CD14-positive monocyte (primary cell): ENCODE measurements around the gene STARD10. TPM values are rescaled to one million over a fixed set of nuclear protein-coding genes. Genes with fewer than 3 reads are reported as not detected.

Experiments used
- DNase-seq, 3 donors: peaks; one replicate each; pipeline ENCODE4 v3.0.0-alpha.2; 2011 to 2022
- H2AFZ ChIP-seq: 2 replicates; pipeline ENCODE4 v1.6.0; 2012; ENCODE audit warnings: mild to moderate bottlenecking, low read depth, low read length, inconsistent platforms; ENCODE audit not compliant: insufficient read depth, poor library complexity, severe bottlenecking
- H3K27ac ChIP-seq, 2 donors: 1 replicate in 1 of 2; 2 replicates in 1 of 2; pipeline ENCODE4 v1.5.1; 2012 to 2013; ENCODE audit warnings: low read length in 2 of 2, control low read depth in 1 of 2, inconsistent platforms in 1 of 2, low read depth in 1 of 2, mild to moderate bottlenecking in 1 of 2
- H3K27me3 ChIP-seq, 2 donors: one replicate each; pipeline versions ENCODE4 v1.6.0 to v1.6.1; 2011 to 2013; ENCODE audit warnings: low read length in 2 of 2; ENCODE audit not compliant: control insufficient read depth in 2 of 2, insufficient read depth in 2 of 2
- H3K36me3 ChIP-seq, 2 donors: replicated peaks in 1 of 2; 1 replicate in 1 of 2; 2 replicates in 1 of 2; pipeline versions ENCODE4 v1.5.1 to v1.6.1; 2012 to 2013; ENCODE audit warnings: low read length in 2 of 2, control low read depth in 1 of 2, inconsistent platforms in 1 of 2, mild to moderate bottlenecking in 1 of 2; ENCODE audit not compliant: insufficient read depth in 2 of 2, control insufficient read depth in 1 of 2
- H3K4me1 ChIP-seq, 2 donors: 1 replicate in 1 of 2; 2 replicates in 1 of 2; pipeline versions ENCODE4 v1.5.1 to v1.6.1; 2012 to 2013; ENCODE audit warnings: low read length in 2 of 2, control low read depth in 1 of 2, inconsistent platforms in 1 of 2, mild to moderate bottlenecking in 1 of 2, moderate library complexity in 1 of 2; ENCODE audit not compliant: insufficient read depth in 2 of 2, control insufficient read depth in 1 of 2
- H3K4me2 ChIP-seq: replicated peaks from 2 replicates; pipeline ENCODE3; 2012; ENCODE audit warnings: low read length, moderate library complexity, mild to moderate bottlenecking; ENCODE audit not compliant: poor library complexity, severe bottlenecking; ENCODE audit errors: extremely low read depth
- H3K4me3 ChIP-seq, 3 experiments: fragments of 200-600 bp in 1 of 3; sonication (generic) in 1 of 3; replicated peaks in 1 of 3; 1 replicate in 2 of 3; 2 replicates in 1 of 3; pipeline ENCODE4 v1.5.1; 2011 to 2013; ENCODE audit warnings: low read length in 3 of 3, mild to moderate bottlenecking in 3 of 3, control low read depth in 2 of 3, low read depth in 2 of 3, inconsistent platforms in 1 of 3, moderate library complexity in 1 of 3
- H3K79me2 ChIP-seq: 2 replicates; pipeline ENCODE4 v1.6.0; 2012; ENCODE audit warnings: mild to moderate bottlenecking, control low read depth, inconsistent platforms, low read length, moderate library complexity; ENCODE audit not compliant: insufficient read depth
- H3K9ac ChIP-seq: 2 replicates; pipeline ENCODE4 v1.6.0; 2017; ENCODE audit warnings: low read length, mild to moderate bottlenecking; ENCODE audit not compliant: insufficient read depth, poor library complexity, severe bottlenecking
- H3K9me3 ChIP-seq, 2 donors: replicated peaks in 1 of 2; 1 replicate in 1 of 2; 2 replicates in 1 of 2; pipeline versions ENCODE4 v1.5.1 to v1.6.1; 2012 to 2013; ENCODE audit warnings: low read length in 2 of 2, control low read depth in 1 of 2; ENCODE audit not compliant: control insufficient read depth in 1 of 2, insufficient read depth in 1 of 2
- H4K20me1 ChIP-seq: 2 replicates; pipeline ENCODE4 v1.6.0; 2012; ENCODE audit warnings: mild to moderate bottlenecking, low read length, control low read depth, moderate library complexity; ENCODE audit not compliant: insufficient read depth
- H3K27ac Mint-ChIP-seq, 7 donors: one replicate each; pipeline ENCODE4 v1.8.0; 2020; ENCODE audit warnings: mild to moderate bottlenecking in 7 of 7, mixed read lengths in 7 of 7, moderate library complexity in 6 of 7, inconsistent platforms in 2 of 7
- H3K27me3 Mint-ChIP-seq, 3 donors: one replicate each; pipeline ENCODE4 v1.8.0; 2021 to 2022; ENCODE audit warnings: low read depth in 3 of 3, mild to moderate bottlenecking in 3 of 3, mixed read lengths in 3 of 3, moderate library complexity in 3 of 3, inconsistent platforms in 1 of 3
- H3K36me3 Mint-ChIP-seq, 2 donors: one replicate each; pipeline ENCODE4 v1.8.0; 2020; ENCODE audit warnings: mixed read lengths in 2 of 2, inconsistent platforms in 1 of 2, mild to moderate bottlenecking in 1 of 2
- H3K4me1 Mint-ChIP-seq: one replicate; pipeline ENCODE4 v1.8.0; 2020; ENCODE audit warnings: mild to moderate bottlenecking, mixed read lengths
- H3K4me3 Mint-ChIP-seq, 2 donors: one replicate each; pipeline ENCODE4 v1.8.0; 2020; ENCODE audit warnings: mild to moderate bottlenecking in 2 of 2, mixed read lengths in 2 of 2, moderate library complexity in 1 of 2
- H3K9me3 Mint-ChIP-seq, 7 donors: one replicate each; pipeline ENCODE4 v1.8.0; 2020 to 2022; ENCODE audit warnings: mixed read lengths in 7 of 7, mild to moderate bottlenecking in 6 of 7, moderate library complexity in 6 of 7, inconsistent platforms in 2 of 7
- WGBS: methylation state at CpG from one replicate; pipeline ENCODE4 v1.1.5; 2013; ENCODE audit warnings: missing lambda C conversion rate; ENCODE audit not compliant: insufficient coverage; 5-methylcytosine and 5-hydroxymethylcytosine counted together
- intact Hi-C, 2 donors: fragments of 100-400 bp; cut with micrococcal nuclease; formaldehyde crosslinking; loops; one replicate each; pipeline versions ENCODE4 v1.15.0 to v1.15.1; 2023
- polyA plus RNA-seq, 3 donors: library from polyadenylated mRNA; depleted of rRNA in 1 of 3; unstranded in 2 of 3; stranded (reverse) in 1 of 3; fragments of 300-500 nt in 2 of 3; fragments of >200 nt in 1 of 3; fragmentation: Illumina TruSeq in 2 of 3; gene quantifications; 1 replicate in 2 of 3; 2 replicates in 1 of 3; pipeline ENCODE4 v1.2.3, GENCODE V29; 2012 to 2021
- TF ChIP-seq, protein P1 (sequence below): fragments of 200-600 bp; IDR thresholded peaks from one replicate; pipeline ENCODE4 v1.8.0; 2022; ENCODE audit warnings: antibody characterized with exemption, mild to moderate bottlenecking

STARD10 gene
- polyA plus RNA-seq, 3 donors: 13.6 to 18.7 (median 15.4) TPM

- TF ChIP-seq, protein P1, sequence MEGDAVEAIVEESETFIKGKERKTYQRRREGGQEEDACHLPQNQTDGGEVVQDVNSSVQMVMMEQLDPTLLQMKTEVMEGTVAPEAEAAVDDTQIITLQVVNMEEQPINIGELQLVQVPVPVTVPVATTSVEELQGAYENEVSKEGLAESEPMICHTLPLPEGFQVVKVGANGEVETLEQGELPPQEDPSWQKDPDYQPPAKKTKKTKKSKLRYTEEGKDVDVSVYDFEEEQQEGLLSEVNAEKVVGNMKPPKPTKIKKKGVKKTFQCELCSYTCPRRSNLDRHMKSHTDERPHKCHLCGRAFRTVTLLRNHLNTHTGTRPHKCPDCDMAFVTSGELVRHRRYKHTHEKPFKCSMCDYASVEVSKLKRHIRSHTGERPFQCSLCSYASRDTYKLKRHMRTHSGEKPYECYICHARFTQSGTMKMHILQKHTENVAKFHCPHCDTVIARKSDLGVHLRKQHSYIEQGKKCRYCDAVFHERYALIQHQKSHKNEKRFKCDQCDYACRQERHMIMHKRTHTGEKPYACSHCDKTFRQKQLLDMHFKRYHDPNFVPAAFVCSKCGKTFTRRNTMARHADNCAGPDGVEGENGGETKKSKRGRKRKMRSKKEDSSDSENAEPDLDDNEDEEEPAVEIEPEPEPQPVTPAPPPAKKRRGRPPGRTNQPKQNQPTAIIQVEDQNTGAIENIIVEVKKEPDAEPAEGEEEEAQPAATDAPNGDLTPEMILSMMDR: no peak
- peak overlapping the region; percentile 80 for H3K4me2 ChIP-seq
- H4K20me1 ChIP-seq: peaks cover 13% of the 10 kb centered on the region
- H3K27me3 Mint-ChIP-seq: peaks cover 29 to 37% (median 33%) of the 10 kb centered on the region in 3 donors
- DNase-seq: no peak
- H3K27ac Mint-ChIP-seq: peak overlapping the region in 1 of 7 donors; percentile 58
- peak overlapping the region; percentile 19 to 71 (median 28) for H3K4me3 ChIP-seq
- no peaks in the 10 kb centered on the region for H3K79me2 ChIP-seq
- peak overlapping the region; percentile 60 for H2AFZ ChIP-seq
- peak overlapping the region; percentile 75 to 82 for H3K4me3 Mint-ChIP-seq
- WGBS: 23% methylated on average over 11 of the region's 17 CpGs
- intact Hi-C loops: no loop called here
- H3K36me3 Mint-ChIP-seq: peaks cover 6 to 23% of the 10 kb centered on the region in 2 donors
- peaks cover 28 to 39% of the 10 kb centered on the region in 2 donors for H3K4me1 ChIP-seq
- peaks cover 3 to 30% of the 10 kb centered on the region in 2 donors for H3K27me3 ChIP-seq
- no peaks in the 10 kb centered on the region for H3K36me3 ChIP-seq
- H3K9ac ChIP-seq: peak overlapping the region; percentile 62
- H3K9me3 ChIP-seq: no peaks in the 10 kb centered on the region
- peaks cover 42% of the 10 kb centered on the region for H3K4me1 Mint-ChIP-seq
- H3K9me3 Mint-ChIP-seq: peaks cover 0 to 2% (median 0%) of the 10 kb centered on the region in 7 donors
- no peak overlapping the region for H3K27ac ChIP-seq
Observed at GRCh38 chr11:72781063-72781312, 12.9 kb downstream of the STARD10 start.

DNA sequence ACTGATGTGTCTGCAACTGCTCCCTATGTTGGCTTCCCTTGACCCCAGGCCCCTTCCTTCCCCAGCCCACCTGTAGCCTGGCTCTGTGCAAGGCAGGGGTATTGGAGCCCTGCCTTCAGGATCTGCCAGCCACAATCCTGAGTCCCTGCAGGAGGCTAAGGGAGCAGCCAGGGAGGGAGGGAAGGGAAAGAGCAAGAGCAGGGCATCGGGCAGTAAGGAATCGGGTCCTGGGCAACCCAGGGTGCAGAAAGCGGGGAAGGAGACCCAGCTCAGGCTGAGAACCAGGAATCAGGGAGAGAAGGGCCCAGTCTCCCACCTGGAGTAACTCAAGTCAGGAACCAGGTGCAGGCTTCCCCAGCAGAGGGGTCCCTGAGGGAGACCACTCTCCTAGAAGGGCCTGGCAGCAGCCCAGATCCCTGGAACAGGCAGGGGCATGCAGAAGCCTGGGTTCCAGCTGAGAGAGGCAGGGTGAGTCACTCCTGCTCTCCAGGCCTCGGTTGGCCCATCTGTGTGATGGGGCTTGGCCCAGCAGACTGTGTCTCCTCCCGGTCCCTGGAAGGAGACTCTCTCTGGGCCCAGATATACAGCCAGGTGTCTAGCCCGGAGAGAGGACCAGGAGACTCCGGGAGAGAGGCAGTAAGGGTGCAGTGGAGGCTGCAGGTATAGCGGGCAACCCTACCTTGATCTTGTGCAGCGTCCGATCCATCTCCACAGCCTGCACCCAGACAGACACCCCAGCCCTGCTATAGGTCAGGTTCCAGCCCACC, 13.4 kb downstream of the STARD10 start:
- Histone ChIP-seq H3K27ac (no peak overlapping the region), H3K9me3 (no peaks in the 10 kb centered on the region), H3K9ac (peak overlapping the region; percentile 62), H3K27me3 (peaks cover 3 to 30% of the 10 kb centered on the region in 2 donors), H2AFZ (no peak overlapping the region), H3K4me1 (peaks cover 28 to 40% of the 10 kb centered on the region in 2 donors), H3K36me3 (no peaks in the 10 kb centered on the region), H3K4me2 (peak overlapping the region; percentile 80), H3K79me2 (no peaks in the 10 kb centered on the region), H3K4me3 (peak overlapping the region in 1 of 3 experiments; percentile 71), H4K20me1 (peaks cover 16% of the 10 kb centered on the region)
- intact Hi-C loops: no loop called here
- TF ChIP-seq, protein P1: no peak
- DNase-seq: no peak
- Mint-ChIP-seq H3K4me1 (peaks cover 43% of the 10 kb centered on the region), H3K27me3 (peaks cover 29 to 37% (median 33%) of the 10 kb centered on the region in 3 donors), H3K9me3 (peaks cover 0 to 2% (median 0%) of the 10 kb centered on the region in 7 donors), H3K4me3 (peak overlapping the region; percentile 75 to 82), H3K36me3 (peaks cover 6 to 24% of the 10 kb centered on the region in 2 donors), H3K27ac (peak overlapping the region in 1 of 7 donors; percentile 58)
- WGBS: 98% methylated on average over 7 of the region's 10 CpGs
